ENCODE results near the gene FIS1. TPM values are rescaled to one million over a fixed set of nuclear protein-coding genes. Genes with fewer than 3 reads are reported as not detected.
A peak's percentile ranks its signal among the peaks of the same experiment; 100 is the strongest.
"Not testable (repeated sequence)": the region's sequence is repeated elsewhere in the genome, so short reads cannot be mapped to it uniquely, and the experiment has no call there.

FIS1 gene
- total RNA-seq (100 to 1,000 TPM; 237 to 443 (median 426) TPM), polyA plus RNA-seq (100 to 1,000 TPM; 190 to 284 (median 252) TPM)

- peak within 1 kb of the TSS; percentile 60 to 91 (median 84) for H3K4me3 ChIP-seq
- WGBS, 2 donors, result 0 to 1% methylated on average over 45 of the region's 45 CpGs
- no peak for TF ChIP-seq EP300 (IDR thresholded peaks at IDR 0.05)
- TF ChIP-seq, protein P1, sequence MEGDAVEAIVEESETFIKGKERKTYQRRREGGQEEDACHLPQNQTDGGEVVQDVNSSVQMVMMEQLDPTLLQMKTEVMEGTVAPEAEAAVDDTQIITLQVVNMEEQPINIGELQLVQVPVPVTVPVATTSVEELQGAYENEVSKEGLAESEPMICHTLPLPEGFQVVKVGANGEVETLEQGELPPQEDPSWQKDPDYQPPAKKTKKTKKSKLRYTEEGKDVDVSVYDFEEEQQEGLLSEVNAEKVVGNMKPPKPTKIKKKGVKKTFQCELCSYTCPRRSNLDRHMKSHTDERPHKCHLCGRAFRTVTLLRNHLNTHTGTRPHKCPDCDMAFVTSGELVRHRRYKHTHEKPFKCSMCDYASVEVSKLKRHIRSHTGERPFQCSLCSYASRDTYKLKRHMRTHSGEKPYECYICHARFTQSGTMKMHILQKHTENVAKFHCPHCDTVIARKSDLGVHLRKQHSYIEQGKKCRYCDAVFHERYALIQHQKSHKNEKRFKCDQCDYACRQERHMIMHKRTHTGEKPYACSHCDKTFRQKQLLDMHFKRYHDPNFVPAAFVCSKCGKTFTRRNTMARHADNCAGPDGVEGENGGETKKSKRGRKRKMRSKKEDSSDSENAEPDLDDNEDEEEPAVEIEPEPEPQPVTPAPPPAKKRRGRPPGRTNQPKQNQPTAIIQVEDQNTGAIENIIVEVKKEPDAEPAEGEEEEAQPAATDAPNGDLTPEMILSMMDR (IDR thresholded peaks at IDR 0.05), result peak; percentile 81 to 97 (median 92)
- peak; percentile 87 to 97 (median 92) for TF ChIP-seq POLR2AphosphoS5 (IDR thresholded peaks at IDR 0.05)
- TF ChIP-seq POLR2A (IDR thresholded peaks at IDR 0.05), result peak; percentile 64 to 87
- no peaks in the 10 kb centered on the region for H3K27me3 ChIP-seq
- H3K9me3 ChIP-seq, result no peaks in the 10 kb centered on the region
- intact Hi-C loops (cut with DNase I), result loop anchor here (1.0 to 5.0 kb wide), 2 partner anchors 26 to 1837 kb away; partner anchors contain the start of genes BUD31, PDAP1 and ZNHIT1
- peaks cover 0 to 41% (median 26%) of the 10 kb centered on the region in 4 donors for H3K4me1 ChIP-seq
- peak within 1 kb of the TSS; percentile 89 to 99 (median 96) for H3K27ac ChIP-seq
- H3K36me3 ChIP-seq, result peaks cover 15 to 26% (median 17%) of the 10 kb centered on the region in 4 donors
- peak; percentile 97 for DNase-seq
These were observed at the start of gene FIS1 for GRCh38 chr7:101244375-101245146. Gene FIS1 (minus strand): TSS chr7:101245081. CDS start chr7:101245004, 77 bp downstream.

- Histone ChIP-seq H3K4me1 (no peaks in the 10 kb centered on the region), H3K9me3 (no peaks in the 10 kb centered on the region), H3K36me3 (no peaks in the 10 kb centered on the region), H3K27ac (no peak overlapping the region), H3K4me3 (no peak overlapping the region), H3K27me3 (peaks cover 10 to 93% (median 57%) of the 10 kb centered on the region in 3 donors)
- DNase-seq, result no peak
- WGBS, 2 donors, result 48 to 70% methylated on average over 12 of the region's 12 CpGs
- intact Hi-C loops (cut with DNase I), result no loop called here
- no peak for TF ChIP-seq POLR2AphosphoS5 (IDR thresholded peaks at IDR 0.05)
- TF ChIP-seq, protein P1 (IDR thresholded peaks at IDR 0.05), result no peak
These were observed 49.4 kb upstream of the FIS1 start for GRCh38 chr7:101294039-101294831.

DNA sequence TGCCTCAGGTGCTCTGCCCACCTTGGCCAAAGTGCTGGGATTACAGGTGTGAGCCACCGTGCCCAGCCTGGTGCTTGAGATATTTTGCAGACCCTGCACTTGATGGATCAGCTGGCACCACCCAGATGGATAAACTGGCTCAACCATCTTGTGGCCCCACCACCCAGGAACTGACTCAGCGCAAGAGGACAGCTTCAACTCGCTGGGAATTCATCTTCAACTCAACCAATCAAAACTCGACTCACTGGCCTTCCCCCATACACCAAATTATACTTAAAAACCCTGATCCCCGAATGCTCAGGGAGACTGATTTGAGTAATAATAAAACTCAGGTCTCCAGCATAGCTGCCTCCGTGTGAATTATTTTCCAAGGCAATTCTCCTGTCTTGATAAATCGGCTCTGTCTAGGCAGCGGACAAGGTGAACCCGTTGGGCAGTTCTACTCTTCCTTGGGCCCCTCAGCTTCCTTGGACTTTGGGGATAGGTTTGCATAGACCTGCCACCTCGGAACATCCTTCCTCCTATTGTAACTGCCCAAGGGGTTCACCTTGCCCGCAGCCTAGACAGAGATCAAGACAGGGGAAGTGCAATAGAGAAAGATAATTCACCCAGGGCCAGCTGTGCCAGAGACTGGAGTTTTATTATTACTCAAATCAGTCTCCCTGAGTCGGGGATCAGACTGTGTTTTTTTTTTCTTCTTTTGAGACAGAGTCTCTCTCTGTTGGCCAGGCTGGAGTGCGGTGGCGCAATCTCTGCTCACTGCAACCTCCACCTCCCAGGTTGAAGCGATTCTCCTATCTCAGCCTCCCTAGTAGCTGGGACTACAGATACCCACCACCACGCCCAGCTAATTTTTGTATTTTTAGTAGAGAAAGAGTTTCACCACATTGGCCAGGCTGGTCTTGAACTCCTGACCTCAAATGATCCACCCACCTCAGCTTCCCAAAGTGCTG, 48.5 kb upstream of the FIS1 start:
- 53 to 65% methylated on average over 16 of the region's 16 CpGs for WGBS, 2 donors
- H3K36me3 ChIP-seq; H3K27ac ChIP-seq; DNase-seq; H3K4me1 ChIP-seq; intact Hi-C loops (cut with DNase I); H3K9me3 ChIP-seq; H3K4me3 ChIP-seq: not testable (repeated sequence)
- peaks cover 6 to 84% (median 49%) of the 10 kb centered on the region in 3 donors for H3K27me3 ChIP-seq

GRCh38 chr7:101292566-101292965, 47.7 kb upstream of the FIS1 start:
- peaks cover 5 to 76% (median 43%) of the 10 kb centered on the region in 3 donors for H3K27me3 ChIP-seq
- DNase-seq, result not testable (repeated sequence)

DNA sequence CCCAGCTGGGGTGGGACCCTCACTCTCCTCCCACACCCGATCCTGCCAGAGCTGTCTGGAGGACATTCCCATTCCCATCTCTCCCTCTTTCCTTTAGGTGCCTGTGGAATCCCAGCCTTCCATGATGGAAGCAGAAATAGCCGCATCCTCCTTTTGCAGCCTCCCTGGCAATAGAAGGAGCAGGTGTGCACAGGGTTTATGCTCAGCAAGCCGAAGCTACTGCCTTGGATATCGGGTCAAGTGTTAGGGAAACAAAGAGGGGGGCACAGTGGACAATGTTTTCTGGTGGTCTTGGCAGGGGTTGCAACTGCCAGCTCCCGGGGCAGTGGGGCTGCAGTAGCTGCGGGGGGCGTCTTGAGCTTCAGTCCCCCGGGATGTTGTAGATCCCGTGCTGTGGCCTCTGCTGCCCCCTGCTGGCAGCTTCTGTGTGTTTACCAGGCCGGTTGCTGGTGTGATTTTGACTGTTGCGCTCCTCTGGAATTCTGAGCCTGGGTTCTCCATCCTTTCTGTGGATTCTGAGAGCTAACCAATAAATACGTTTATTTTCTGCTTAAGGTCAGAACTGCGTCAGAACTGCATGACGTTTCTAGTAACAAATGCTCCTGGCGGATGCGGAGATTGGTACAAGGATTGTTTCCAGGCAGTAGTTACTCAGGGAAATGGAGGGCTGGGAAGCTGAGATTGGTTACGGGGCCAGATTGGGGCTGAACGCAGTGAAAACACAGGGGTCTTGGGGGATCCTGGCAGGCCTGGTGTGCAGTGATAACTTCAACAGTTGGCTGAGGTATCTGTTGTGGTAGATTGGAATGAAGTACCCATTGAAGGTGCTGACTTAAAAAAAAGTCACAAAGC, 45.5 kb upstream of the FIS1 start:
- TF ChIP-seq, protein P1 (IDR thresholded peaks at IDR 0.05), result peak in 3 of 4 experiments; percentile 18 to 75 (median 62)
- H3K9me3 ChIP-seq; H3K4me1 ChIP-seq; H3K27ac ChIP-seq; H3K36me3 ChIP-seq; intact Hi-C loops (cut with DNase I); DNase-seq; H3K4me3 ChIP-seq: not testable (repeated sequence)
- 14 to 24% methylated on average over 17 to 18 of the region's 18 CpGs for WGBS, 2 donors
- peaks cover 3 to 55% (median 25%) of the 10 kb centered on the region in 3 donors for H3K27me3 ChIP-seq

More at GRCh38 chr7:101292566-101292965, 47.7 kb upstream of the FIS1 start:
- H3K4me1 ChIP-seq; H3K36me3 ChIP-seq; H3K9me3 ChIP-seq; intact Hi-C loops (cut with DNase I); H3K4me3 ChIP-seq; H3K27ac ChIP-seq: not testable (repeated sequence)
- 77 to 80% methylated on average over 5 of the region's 5 CpGs for WGBS, 2 donors

GRCh38 chr7:101289687-101290086, 44.8 kb upstream of the FIS1 start:
- 49 to 70% methylated on average over 4 of the region's 4 CpGs for WGBS, 2 donors
- H3K4me3 ChIP-seq, H3K4me1 ChIP-seq, H3K9me3 ChIP-seq, H3K36me3 ChIP-seq, H3K27ac ChIP-seq, DNase-seq: not testable (repeated sequence)
- intact Hi-C loops (cut with DNase I), result loop anchor here (10.0 kb wide), 1 partner anchor 75 kb away; the partner anchor contains the start of genes PLOD3 and ZNHIT1
- H3K27me3 ChIP-seq, result peaks cover 3 to 47% (median 18%) of the 10 kb centered on the region in 3 donors
